Measurements from ENCODE around the gene GALT. TPM values are rescaled to one million over a fixed set of nuclear protein-coding genes. Genes with fewer than 3 reads are reported as not detected.

Gene GALT
- total RNA-seq, 2 donors from 2014 or later = 44.3 to 49.3 TPM

- Histone ChIP-seq H3K9me3 (ENCODE audit: control insufficient read depth, low read length) (no peaks in the 10 kb centered on the region), H3K9ac (ENCODE audit: extremely low read depth, low read length, poor library complexity, severe bottlenecking) (no peak overlapping the region), H3K4me3 (ENCODE audit: low read length) (no peak overlapping the region), H3K27me3 (ENCODE audit: control insufficient read depth, insufficient read depth, low read length, poor library complexity, severe bottlenecking) (no peaks in the 10 kb centered on the region), H3K27ac (ENCODE audit: low read depth, low read length) (no peak overlapping the region), H3K36me3 (ENCODE audit: control insufficient read depth, insufficient read depth, low read length) (no peaks in the 10 kb centered on the region), H3K4me1 (ENCODE audit: control insufficient read depth, insufficient read depth, low read length) (no peaks in the 10 kb centered on the region)
- no peak for TF ChIP-seq CTCF (conservative IDR thresholded peaks at IDR 0.05)
- Mint-ChIP-seq H3K27ac (no peak overlapping the region), H3K4me3 (no peak overlapping the region), H3K27me3 (ENCODE audit: insufficient read depth) (peaks cover 4% of the 10 kb centered on the region), H3K9me3 (no peaks in the 10 kb centered on the region), H3K36me3 (ENCODE audit: low read depth) (peaks cover 7% of the 10 kb centered on the region), H3K4me1 (no peaks in the 10 kb centered on the region)
- no peak for DNase-seq
- WGBS, 2 experiments (ENCODE audit: insufficient coverage in 1 of 2, insufficient read length in 1 of 2) = 94 to 96% methylated on average over 2 to 4 of the region's 4 CpGs
These were observed 38.3 kb downstream of the GALT start for GRCh38 chr9:34684816-34685215.

GRCh38 chr9:34685591-34685990 is 39.1 kb downstream of the GALT start:
- no peaks in the 10 kb centered on the region for H3K36me3 ChIP-seq (ENCODE audit: control insufficient read depth, insufficient read depth, low read length)
- WGBS, 2 experiments (ENCODE audit: insufficient coverage in 1 of 2, insufficient read length in 1 of 2) = 91 to 92% methylated on average over 4 of the region's 4 CpGs
- H3K27me3 ChIP-seq (ENCODE audit: control insufficient read depth, insufficient read depth, low read length, poor library complexity, severe bottlenecking) = no peaks in the 10 kb centered on the region
- no peak overlapping the region for H3K9ac ChIP-seq (ENCODE audit: extremely low read depth, low read length, poor library complexity, severe bottlenecking)
- Mint-ChIP-seq H3K4me1 (no peaks in the 10 kb centered on the region), H3K27me3 (ENCODE audit: insufficient read depth) (peaks cover 4% of the 10 kb centered on the region), H3K4me3 (no peak overlapping the region), H3K27ac (no peak overlapping the region), H3K9me3 (no peaks in the 10 kb centered on the region), H3K36me3 (ENCODE audit: low read depth) (peaks cover 7% of the 10 kb centered on the region)
- no peaks in the 10 kb centered on the region for H3K9me3 ChIP-seq (ENCODE audit: control insufficient read depth, low read length)
- DNase-seq = no peak
- H3K27ac ChIP-seq (ENCODE audit: low read depth, low read length) = no peak overlapping the region
- no peak for TF ChIP-seq CTCF (conservative IDR thresholded peaks at IDR 0.05)
- H3K4me1 ChIP-seq (ENCODE audit: control insufficient read depth, insufficient read depth, low read length) = no peaks in the 10 kb centered on the region
- H3K4me3 ChIP-seq (ENCODE audit: low read length) = no peak overlapping the region

GRCh38 chr9:34686231-34686630 is 39.8 kb downstream of the GALT start:
- H3K4me3 ChIP-seq (ENCODE audit: low read length) = no peak overlapping the region
- no peaks in the 10 kb centered on the region for H3K36me3 ChIP-seq (ENCODE audit: control insufficient read depth, insufficient read depth, low read length)
- Mint-ChIP-seq H3K36me3 (ENCODE audit: low read depth) (peaks cover 2% of the 10 kb centered on the region), H3K27me3 (ENCODE audit: insufficient read depth) (peaks cover 4% of the 10 kb centered on the region), H3K4me1 (no peaks in the 10 kb centered on the region), H3K27ac (no peak overlapping the region), H3K4me3 (no peak overlapping the region), H3K9me3 (no peaks in the 10 kb centered on the region)
- WGBS, 2 experiments (ENCODE audit: insufficient coverage in 1 of 2, insufficient read length in 1 of 2) = 88 to 92% methylated on average over 4 to 5 of the region's 5 CpGs
- no peak overlapping the region for H3K27ac ChIP-seq (ENCODE audit: low read depth, low read length)
- H3K9ac ChIP-seq (ENCODE audit: extremely low read depth, low read length, poor library complexity, severe bottlenecking) = no peak overlapping the region
- H3K4me1 ChIP-seq (ENCODE audit: control insufficient read depth, insufficient read depth, low read length) = no peaks in the 10 kb centered on the region
- no peaks in the 10 kb centered on the region for H3K27me3 ChIP-seq (ENCODE audit: control insufficient read depth, insufficient read depth, low read length, poor library complexity, severe bottlenecking)
- no peak for DNase-seq
- TF ChIP-seq CTCF (conservative IDR thresholded peaks at IDR 0.05) = no peak
- no peaks in the 10 kb centered on the region for H3K9me3 ChIP-seq (ENCODE audit: control insufficient read depth, low read length)

All from endodermal cell (in vitro differentiated cells).